Inflammatory macrophage treated with lipopolysaccharide for 4 hours (primary cell): ENCODE measurements around the gene EXO5.

ENCODE experiments used
- DNase-seq: peaks from one replicate; pipeline ENCODE4 v3.0.0-alpha.2; 2020

EXO5 gene, protein sequence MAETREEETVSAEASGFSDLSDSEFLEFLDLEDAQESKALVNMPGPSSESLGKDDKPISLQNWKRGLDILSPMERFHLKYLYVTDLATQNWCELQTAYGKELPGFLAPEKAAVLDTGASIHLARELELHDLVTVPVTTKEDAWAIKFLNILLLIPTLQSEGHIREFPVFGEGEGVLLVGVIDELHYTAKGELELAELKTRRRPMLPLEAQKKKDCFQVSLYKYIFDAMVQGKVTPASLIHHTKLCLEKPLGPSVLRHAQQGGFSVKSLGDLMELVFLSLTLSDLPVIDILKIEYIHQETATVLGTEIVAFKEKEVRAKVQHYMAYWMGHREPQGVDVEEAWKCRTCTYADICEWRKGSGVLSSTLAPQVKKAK

GRCh38 chr1:40508375-40509341 lies at the start of gene EXO5:
Gene EXO5 (plus strand): TSS chr1:40508767. CDS start chr1:40514545, 5,778 bp downstream.
- peak; percentile 80 for DNase-seq

- no peak for DNase-seq
Measured at GRCh38 chr1:40462956-40463590, 45.5 kb upstream of the EXO5 start.

DNA sequence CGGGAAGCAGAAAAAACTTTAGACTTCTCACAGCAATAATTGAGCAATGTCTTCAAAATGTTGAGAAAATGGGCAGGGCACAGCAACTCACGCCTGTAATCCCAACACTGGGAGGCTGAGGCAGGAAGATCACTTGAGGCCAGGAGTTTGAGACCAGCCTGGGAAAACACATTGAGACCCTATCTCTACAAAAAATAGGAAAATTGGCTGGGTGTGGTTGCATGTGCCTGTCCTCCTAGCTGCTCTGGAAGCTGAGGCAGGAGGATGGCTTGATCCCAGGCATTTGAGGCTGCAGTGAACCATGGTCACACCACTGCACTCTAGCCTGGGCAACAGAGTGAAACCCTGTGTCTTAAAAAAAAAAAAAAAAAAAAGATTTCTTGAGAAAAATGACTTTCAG lies 39.2 kb upstream of the EXO5 start:
- no peak for DNase-seq

DNA sequence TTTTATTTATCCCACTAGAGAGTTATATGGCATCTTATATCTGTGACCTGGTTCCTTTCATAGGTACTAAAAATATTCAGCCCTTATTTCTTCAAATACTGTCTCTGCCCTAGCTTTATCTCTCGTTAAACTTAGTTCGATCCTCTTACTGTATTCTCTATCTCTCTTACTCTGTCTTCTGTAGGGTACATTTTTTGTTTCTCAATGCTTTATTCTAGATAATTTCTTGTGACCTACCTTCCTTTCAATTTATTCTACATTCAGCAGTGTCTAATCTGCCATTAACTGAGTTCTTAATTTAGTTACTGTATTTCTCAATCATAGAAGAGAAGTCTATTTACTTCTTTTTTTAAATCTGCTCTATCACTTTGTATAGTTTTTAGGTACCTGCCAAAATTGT lies 33.3 kb upstream of the EXO5 start:
- DNase-seq = no peak

DNA sequence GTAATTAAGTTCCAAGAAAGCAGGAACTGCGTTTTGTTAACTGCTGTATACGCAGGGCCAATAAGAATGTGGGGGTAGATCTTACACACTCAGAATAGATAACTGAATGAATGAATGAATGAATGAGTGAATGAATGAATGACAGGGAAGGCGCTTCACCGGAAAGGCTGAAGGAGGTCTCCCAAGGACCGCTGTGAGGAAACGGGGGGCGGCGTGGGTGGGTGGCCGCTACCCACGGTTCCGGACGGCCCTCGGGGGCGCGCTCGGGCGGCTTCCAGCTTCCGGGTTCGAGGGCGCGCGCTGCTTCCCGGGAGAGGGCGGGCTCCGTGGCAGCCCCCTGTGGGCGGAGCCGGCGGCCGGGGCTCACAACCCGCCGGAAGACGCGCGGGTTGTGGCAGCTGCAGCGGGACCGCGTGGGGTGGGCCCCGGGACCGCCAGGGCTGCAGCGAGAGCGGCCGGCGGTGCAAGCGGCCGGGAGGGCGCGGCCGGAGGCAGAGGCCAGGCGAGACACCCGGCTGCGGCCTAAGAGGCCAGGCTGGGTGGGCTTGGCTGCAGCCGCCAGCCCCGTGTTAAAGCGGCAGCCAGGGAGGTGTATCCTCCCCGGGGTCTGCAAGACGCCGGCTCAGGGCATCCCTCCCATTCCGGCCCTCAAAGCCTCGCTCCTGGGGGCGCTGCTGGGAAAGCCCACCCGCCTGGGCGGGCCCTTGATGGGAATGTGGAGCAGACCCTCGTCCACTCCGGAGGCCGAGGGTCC lies 31.5 kb upstream of the EXO5 start, which contains the start of gene ZFP69:
Gene ZFP69 (plus strand): TSS at position 367 of the 754 bp plus-strand sequence. CDS start 2,072 bp downstream, outside the sequence.
- DNase-seq = peak; percentile 65

DNA sequence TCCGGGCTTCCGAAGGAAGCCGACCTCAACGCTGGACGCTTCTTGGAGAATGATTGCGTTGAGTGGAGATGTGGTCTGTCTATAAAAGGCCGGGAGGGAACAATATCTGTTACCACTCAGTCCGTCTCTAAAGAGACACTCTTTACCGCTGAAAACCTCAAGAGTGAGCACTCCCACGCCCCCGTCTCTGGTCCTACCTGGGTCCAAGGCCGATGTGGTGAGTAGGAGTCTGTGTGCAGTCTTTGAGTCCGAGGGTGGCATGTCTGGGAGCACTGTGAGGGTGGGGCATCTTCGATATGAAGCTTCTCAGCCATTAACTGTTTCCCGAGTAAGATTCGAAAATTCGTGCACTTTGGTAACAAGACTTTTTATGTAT lies 30.9 kb upstream of the EXO5 start:
- DNase-seq = no peak

DNA sequence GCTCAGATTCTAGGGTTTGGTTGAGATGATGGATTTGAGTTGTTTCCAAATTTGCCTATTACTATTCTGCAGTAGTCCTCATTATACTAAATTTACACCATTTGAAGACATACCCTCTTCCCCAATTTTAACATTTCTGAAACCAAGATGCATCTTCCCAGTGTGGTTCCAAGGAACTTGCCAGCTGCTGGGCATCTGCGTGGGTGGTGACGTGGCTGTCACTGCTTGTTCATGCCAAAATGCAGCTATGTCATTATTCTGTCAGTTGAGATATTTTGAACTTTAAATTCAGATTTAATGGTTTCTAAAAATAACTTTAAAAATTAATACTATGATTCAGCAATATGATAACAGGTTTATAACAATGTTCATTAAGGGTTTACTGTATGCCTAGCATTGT lies 30.3 kb upstream of the EXO5 start:
- DNase-seq = peak; percentile 13

- DNase-seq = no peak
Measured at GRCh38 chr1:40479156-40479555, 29.4 kb upstream of the EXO5 start.

GRCh38 chr1:40495315-40495903 lies 13.2 kb upstream of the EXO5 start:
- no peak for DNase-seq

GRCh38 chr1:40502651-40503050 lies 5.9 kb upstream of the EXO5 start:
- DNase-seq = peak; percentile 37

DNA sequence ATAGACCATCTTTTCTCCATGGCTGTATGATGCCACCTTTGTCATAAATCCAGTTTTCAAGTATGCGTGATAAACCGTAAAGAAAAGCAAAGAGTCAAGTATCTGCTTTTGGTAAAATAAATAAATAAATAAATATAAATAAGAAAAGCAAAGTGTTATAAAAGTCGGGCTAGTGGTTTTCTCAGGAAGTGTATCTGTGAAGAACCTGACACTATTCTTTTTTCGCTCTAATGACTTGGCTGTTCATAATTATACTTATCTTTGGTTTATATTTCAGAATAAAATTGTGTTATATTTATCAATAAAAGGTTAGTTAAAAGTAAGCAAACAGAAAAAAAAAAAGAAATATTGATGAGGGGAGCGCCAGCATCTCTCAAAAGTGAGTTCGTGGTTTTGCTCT lies 594 bp upstream of the EXO5 start:
- no peak for DNase-seq

DNA sequence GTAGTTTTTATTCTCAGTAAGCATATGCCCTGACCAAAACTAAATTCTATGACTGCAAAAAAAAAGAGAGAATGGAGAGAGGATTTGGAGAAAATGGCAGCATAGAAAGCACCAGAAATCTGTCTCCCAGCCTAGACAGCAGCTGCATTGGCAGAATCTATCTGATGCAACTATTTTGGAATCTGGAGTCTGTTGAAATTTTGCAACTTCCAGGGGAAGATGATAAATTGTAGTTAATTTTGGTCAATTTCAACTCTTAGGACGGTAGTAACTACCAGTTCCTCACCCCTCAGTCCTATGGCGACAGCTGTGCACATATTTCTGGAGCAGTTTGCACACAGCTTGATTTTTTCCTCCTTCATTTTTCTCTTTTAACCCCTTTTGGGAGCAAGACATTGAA lies 10.9 kb downstream of the EXO5 start:
- DNase-seq = no peak

DNA sequence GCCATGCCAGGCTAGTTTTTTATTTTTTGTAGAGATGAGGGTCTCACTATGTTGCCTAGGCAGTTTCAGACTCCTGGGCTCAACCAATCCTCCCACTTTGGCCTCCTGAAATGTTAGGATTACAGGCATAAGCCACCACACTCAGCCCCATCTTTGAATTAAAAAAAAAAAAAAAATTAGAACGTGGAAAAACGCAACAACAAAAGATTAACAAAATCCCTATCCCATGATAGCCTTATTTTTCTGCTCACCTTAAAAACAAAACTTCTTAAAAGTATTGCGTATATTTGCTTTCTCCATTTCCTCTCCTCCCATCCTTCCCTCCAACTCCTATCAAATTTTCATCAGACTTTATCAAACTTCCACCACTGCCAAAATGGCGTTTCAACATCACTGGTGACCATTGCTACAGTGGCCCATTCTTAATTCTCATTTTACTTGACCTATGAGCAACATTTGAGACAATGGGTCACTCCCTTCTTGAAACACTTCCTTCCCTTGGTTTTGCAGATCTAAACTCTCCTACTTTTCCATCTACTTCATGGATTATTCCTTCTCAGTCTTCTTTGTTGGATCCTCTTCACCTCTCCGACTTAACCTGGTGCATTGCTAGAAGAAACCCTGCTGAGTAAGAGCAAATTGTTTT lies 22.3 kb downstream of the EXO5 start:
- peak; percentile 51 for DNase-seq

- peak; percentile 98 for DNase-seq
Measured at GRCh38 chr1:40531381-40532061, 23.0 kb downstream of the EXO5 start, which contains the start of gene ZNF684. Gene ZNF684 (plus strand): TSS chr1:40531637. CDS start chr1:40533167, 1,530 bp downstream.

GRCh38 chr1:40532062-40532389 lies 23.5 kb downstream of the EXO5 start:
- peak; percentile 6 for DNase-seq

DNA sequence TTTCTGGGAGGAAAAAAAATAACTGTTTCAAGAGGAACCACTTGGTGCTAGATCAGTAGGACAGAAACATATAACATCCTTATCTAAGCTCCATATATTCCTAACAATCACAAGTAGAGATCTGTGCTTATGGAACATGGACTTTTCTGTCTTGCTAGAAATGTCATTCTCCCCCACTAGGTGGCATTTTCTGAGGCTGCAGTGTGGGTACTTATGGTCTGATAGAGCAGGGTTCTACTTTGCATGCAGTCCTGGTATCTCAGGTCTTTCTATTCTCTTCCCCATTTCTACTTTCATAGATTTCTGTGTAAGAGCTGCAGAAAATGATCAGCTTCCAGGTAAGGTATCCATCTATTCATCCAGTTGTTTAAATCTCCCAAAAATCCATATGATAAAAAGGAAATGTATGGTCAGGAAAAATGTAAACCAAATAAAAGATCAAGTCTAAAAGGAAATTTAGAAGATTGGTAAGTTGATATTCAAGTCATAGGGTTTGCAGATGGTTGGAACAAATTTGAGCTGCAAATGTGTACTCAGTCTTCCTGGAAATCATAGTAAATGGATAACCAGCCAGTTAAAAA lies 24.4 kb downstream of the EXO5 start:
- DNase-seq = peak; percentile 70

DNA sequence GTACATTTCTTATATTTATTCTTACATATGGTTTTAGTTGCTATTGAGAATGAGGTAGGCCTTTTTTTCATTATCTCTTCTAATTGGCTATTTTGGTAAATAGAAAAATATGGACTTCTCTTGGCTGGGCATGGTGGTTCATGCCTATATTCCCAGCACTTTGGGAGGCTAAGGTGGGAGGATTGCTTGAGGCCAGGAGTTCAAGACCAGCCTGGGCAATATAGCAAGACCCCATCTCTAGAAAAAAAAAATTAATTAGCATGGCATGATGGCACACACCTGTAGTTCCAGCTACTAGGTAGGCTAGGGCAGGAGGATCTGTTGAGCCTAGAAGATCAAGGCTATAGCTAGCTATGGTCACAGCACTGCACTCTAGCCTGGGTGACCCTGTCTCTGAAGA lies 26.0 kb downstream of the EXO5 start:
- DNase-seq = no peak

GRCh38 chr1:40535732-40536131 lies 27.2 kb downstream of the EXO5 start:
- DNase-seq = no peak

DNA sequence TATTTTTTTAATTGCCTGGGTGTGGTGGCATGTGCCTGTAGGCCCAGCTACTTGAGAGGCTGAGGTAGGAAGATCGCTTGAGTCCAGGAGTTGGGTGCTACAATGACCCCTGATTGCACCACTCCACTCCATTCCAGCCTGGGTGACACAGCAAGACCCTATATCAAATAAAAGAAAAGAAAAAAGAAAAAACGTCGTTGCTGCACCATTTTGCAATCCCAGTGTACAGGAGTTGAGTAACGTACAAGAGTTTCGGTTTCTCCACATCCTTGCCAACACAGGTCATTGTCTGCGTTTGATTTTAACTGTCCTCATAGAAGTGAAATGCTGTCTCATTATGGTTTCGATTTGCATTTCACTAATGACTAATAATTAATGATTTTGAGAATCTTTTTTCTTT lies 30.8 kb downstream of the EXO5 start:
- peak; percentile 91 for DNase-seq

- DNase-seq = no peak
Measured at GRCh38 chr1:40546957-40547356, 38.4 kb downstream of the EXO5 start.

DNA sequence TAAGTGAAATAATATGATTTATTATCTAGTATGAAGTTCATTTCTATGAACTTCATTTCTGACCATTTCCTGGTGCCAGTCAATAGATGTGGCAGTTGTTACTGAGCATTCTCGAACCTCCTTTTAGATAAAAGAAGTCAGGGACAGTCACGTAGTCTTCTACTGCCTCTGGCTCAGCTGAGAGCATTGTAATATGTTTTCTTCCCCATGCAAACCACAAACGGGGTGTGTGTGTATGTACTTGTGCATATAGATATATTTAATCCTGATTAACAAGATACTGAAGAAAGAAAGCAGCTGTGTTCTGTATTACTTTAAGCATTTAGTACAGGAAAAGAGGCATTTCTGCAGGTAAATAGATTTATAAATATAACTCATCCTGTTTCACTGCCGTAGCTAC lies 44.5 kb downstream of the EXO5 start:
- no peak for DNase-seq
